Fibroblast of villous mesenchyme (primary cell): Measurements from ENCODE around the gene SLC38A8. TPM values are rescaled to one million over a fixed set of nuclear protein-coding genes. Genes with fewer than 3 reads are reported as not detected.

Source experiments
- DNase-seq: peaks from one replicate; pipeline ENCODE4 v3.0.0-alpha.2; 2010; ENCODE audit warnings: low read depth
- H3K4me3 ChIP-seq: 2 replicates; pipeline ENCODE4 v1.5.1; 2011; ENCODE audit warnings: low read depth, mild to moderate bottlenecking, low read length
- total RNA-seq: library from RNA; depleted of rRNA; stranded (reverse); fragments of >200 nt; gene quantifications from 2 replicates; pipeline ENCODE4 v1.2.3, GENCODE V29; 2012
- TF ChIP-seq, protein P1 (sequence below): IDR thresholded peaks from 2 replicates; pipeline ENCODE4 v1.5.1; 2012; ENCODE audit warnings: low read depth, mild to moderate bottlenecking, low read length; ENCODE audit not compliant: insufficient read depth

The SLC38A8 gene
- total RNA-seq, 1 donor = not detected

DNA sequence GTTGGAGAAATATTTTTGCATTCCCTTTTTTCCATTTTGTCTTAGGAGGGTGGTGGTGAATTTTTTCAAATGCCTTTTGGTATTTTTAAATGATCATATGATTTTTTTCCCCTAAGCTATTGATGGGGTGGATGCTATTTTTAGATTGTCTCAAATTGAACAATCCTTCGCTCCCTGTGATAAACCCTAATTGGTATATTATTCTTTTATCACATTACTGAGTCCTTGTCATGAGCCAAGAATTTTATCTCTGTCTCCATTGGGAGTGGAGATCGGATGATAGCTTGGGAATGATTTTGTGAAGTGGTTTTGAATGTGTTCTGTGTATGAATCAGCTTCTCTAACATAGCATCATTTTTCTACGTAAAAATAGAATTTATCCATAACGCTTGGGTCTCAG, 59.1 kb downstream of the SLC38A8 start:
- no peak for DNase-seq
- H3K4me3 ChIP-seq = no peak overlapping the region
- TF ChIP-seq, protein P1, sequence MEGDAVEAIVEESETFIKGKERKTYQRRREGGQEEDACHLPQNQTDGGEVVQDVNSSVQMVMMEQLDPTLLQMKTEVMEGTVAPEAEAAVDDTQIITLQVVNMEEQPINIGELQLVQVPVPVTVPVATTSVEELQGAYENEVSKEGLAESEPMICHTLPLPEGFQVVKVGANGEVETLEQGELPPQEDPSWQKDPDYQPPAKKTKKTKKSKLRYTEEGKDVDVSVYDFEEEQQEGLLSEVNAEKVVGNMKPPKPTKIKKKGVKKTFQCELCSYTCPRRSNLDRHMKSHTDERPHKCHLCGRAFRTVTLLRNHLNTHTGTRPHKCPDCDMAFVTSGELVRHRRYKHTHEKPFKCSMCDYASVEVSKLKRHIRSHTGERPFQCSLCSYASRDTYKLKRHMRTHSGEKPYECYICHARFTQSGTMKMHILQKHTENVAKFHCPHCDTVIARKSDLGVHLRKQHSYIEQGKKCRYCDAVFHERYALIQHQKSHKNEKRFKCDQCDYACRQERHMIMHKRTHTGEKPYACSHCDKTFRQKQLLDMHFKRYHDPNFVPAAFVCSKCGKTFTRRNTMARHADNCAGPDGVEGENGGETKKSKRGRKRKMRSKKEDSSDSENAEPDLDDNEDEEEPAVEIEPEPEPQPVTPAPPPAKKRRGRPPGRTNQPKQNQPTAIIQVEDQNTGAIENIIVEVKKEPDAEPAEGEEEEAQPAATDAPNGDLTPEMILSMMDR = no peak

DNA sequence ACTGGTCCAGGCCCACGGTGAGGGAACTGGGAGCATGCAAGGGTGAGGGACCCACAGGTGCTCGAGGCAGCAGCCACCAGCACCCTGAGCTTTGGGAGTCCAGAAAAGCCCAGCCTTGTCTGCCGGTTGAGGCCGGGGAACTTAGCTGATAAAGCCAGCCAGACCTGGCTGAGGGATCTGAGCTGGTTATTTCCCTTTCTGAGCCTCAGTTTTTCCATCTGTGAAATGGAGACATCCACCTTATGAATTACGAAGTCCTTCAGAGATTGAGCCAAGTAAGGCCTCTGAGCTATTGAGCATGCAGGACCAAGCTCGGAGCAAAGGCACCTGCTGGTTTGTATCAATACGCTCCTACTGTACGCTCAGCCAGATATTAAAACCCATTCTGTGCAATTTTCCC, 60.8 kb downstream of the SLC38A8 start:
- TF ChIP-seq, protein P1 = no peak
- no peak for DNase-seq
- no peak overlapping the region for H3K4me3 ChIP-seq

DNA sequence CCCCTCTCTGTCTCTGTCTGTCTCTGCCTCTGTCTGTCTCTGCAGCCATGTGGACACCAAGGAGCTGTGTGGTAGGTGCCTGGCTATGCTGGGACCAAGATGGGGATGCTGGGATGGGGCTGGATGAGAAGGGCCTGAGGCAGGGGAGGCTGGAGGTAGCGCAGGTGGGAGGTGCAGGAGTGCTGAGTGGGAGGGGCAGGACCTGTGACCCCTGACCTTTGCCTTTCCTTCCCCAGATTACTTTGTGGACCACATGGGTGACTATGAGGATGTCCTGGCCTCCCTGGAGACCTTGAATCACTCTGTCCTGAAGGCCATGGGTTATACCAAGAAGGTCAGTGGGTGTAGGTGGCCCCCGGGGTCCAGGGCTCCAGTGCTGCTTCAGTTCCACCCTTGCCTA, 61.8 kb downstream of the SLC38A8 start:
- TF ChIP-seq, protein P1 = no peak
- DNase-seq = no peak
- no peak overlapping the region for H3K4me3 ChIP-seq

- TF ChIP-seq, protein P1 = no peak
- H3K4me3 ChIP-seq = no peak overlapping the region
- no peak for DNase-seq
Observed at GRCh38 chr16:83979441-83979840, 63.2 kb downstream of the SLC38A8 start.

DNA sequence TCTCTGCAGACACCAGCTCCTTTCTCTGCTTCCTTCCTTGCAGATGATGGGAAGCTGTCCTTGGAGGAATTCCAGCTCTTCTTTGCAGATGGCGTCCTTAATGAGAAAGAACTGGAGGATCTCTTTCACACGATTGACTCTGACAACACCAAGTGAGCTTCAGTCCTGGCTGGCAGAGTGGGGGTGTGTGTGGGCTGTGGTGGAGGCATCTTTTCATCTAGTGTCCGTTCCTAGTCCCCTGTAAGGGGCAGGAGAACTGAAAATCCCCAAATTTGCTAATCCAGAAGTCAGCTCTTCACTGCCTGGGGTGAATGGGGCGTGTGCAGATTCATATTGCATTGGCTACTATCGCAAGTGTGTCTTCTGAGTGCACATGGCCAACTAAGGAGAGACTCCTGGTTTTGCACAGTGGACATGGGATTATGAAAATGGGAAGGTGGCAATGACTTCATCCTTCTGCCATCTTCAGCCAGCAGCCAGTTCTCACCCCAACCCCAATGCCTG, 64.1 kb downstream of the SLC38A8 start:
- H3K4me3 ChIP-seq = no peak overlapping the region
- TF ChIP-seq, protein P1 = no peak
- no peak for DNase-seq

DNA sequence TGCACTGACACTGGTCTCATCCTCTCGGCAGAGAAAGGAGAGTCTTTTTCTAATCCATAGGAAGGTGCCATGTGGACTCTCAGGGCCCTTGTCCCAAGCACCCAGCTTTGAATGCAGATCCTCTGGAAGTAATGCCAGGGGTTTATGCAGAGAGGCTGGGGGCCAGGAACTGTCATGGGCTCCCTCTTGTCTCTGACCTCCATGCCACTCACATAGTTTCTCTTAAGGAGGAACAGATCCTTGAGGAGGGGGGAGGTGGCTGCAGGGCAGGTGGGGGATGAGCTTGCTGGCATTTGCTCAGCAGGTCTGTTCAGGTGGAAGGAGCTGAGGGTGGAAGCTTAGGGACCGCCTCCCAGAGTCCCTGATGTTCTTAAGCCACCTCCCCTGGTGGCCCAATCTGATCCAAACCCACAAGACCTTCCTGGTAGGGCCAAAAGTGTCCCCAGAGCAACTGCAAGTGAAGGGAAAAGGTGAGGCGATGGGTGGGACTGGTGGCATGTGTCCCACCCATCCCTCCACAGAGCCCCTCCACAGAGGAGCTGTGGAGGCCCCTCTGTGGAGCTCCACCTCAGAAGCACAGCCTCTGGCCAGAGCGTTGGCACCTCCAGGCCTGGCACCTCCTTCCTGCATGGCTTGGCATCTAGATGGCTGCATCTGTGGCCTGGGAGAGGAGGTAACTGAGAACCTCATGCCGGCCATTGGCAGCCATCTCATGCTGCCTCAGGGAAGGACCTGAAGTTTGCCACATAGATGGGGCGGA, 65.4 kb downstream of the SLC38A8 start:
- DNase-seq = no peak

More for the DNA sequence above, 65.4 kb downstream of the SLC38A8 start:
- H3K4me3 ChIP-seq = no peak overlapping the region
- TF ChIP-seq, protein P1 = no peak
